ENCODE measurements around the gene KRTAP5-8.
"Not testable (repeated sequence)": the region's sequence is repeated elsewhere in the genome, so short reads cannot be mapped to it uniquely, and the experiment has no call there.

The KRTAP5-8 gene

DNA sequence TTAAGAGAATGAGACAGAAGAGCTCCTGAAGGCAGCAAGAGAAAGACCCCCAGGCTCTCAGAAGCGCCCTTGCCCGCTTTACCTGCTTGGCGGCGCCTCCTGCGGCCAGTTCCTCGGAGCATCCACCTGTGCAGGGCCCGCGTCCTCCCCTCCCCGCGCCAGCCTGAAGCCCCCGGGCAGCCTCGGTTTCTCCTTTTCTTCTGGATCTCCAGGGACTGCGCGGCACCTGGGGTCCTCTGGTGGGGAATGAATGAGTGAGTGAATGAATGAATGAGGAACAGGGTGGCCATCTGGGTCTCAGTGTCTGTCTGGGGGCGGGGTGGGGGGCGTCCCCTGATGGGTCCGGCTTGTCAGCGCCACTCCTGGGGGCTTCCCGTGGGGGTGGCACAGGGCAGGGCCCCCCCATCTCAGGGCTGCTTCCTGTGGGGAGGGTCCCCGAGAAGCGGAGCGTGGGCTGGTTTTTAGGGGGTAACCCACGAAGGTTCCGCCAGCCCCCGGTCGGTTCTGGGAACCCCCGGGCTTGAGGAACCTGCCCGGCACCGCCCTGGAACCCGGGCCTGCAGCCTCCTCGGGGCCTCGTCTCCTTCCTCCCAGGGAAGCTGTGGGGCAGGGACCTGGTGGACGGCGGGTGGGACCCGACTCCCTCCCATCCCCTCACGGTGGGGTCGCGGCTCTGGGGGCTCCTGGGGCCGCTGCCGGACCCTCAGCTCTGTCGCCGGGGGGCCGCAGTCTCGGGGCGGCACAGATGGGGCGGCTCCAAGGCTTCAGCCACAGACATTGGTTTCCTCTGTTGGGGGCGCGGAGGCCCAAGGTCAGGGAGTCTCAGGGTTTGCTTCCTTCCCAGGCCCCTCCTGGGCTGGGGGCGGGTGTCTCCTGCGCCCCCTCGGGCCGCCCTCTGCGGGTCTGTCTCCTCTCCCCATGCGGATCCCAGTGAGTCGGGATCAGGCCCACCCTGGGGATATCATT is 19.0 kb upstream of the KRTAP5-8 start:
- no peak for DNase-seq

DNA sequence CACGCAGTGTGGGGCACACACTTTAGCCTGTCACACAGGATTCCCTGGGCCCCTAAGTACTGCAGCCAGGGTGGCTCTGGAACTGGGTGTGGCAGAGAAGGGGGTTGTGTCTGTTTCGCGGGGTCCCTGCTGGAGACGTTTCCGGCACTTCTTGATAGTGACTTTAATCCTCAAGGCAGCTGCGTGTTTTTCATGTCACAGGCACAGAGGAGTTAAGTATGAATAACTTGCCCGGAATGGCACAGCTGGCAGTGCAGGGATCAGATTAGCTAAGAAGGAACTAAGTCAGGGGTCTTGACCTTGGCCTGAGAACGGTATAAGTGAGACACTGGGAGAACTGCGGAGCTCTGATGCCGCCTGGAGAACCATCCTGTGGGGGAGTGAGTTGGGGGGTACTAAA is 18.3 kb upstream of the KRTAP5-8 start:
- DNase-seq, result no peak

DNA sequence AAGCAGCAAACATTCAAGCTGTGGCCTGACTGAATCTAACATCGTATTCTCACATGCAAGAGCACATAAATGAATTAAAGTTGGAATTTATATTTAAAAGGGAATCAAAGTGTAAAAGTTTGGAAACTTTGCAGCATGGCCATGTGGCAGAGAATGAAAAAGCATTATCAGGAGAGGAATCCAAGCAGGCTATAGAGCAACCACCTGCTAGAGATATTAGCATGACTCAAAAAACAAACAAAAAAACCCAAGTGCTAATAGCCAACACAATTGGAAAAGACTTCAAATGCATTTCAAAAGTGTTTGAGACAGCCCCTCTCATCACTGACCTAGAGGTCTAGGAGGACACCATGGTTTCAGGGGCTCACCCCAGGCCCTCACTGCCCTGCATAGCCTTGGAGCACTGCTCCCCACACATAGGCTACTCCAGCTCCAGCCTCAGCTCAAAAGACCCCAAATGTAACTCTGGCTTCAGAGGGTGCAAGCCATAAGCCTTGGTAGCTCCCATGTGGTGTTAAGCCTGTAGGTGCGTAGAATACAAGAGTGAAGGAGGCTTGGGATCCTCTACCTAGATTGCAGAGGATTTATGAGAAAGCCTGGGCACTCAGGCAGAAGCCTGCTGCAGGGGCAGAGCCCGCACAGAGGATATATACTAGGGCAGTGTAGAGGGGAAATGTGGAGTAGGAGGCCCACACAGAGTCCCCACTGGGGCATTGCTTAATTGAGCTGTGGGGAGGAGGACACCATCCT is 12.5 kb upstream of the KRTAP5-8 start:
- no peak for DNase-seq

DNA sequence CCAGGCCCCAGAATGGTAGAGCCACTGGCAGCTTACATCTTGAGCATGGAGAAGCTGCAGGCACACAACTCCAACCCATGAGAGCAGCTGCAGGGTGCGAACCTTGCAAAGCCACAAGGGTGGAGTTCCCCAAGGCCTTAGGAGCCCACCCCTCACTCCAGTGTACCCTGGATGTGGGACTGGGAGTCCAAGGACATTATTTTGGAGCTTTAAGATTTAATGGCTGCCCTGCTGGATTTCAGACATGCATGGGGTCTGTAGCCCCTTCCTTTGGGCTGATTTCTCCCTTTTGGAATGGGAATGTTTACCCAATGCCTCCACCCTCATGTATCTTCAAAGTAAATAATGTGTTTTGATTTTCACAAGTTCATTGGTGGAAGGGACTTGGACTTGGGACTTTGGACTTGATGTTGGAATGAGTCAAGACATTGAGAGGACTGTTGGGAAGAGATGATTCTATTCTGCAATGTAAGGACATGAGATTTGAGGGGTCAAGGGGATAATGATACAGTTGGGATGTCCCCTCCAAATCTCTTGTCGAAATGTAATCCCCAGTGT is 11.8 kb upstream of the KRTAP5-8 start:
- no peak for DNase-seq

DNA sequence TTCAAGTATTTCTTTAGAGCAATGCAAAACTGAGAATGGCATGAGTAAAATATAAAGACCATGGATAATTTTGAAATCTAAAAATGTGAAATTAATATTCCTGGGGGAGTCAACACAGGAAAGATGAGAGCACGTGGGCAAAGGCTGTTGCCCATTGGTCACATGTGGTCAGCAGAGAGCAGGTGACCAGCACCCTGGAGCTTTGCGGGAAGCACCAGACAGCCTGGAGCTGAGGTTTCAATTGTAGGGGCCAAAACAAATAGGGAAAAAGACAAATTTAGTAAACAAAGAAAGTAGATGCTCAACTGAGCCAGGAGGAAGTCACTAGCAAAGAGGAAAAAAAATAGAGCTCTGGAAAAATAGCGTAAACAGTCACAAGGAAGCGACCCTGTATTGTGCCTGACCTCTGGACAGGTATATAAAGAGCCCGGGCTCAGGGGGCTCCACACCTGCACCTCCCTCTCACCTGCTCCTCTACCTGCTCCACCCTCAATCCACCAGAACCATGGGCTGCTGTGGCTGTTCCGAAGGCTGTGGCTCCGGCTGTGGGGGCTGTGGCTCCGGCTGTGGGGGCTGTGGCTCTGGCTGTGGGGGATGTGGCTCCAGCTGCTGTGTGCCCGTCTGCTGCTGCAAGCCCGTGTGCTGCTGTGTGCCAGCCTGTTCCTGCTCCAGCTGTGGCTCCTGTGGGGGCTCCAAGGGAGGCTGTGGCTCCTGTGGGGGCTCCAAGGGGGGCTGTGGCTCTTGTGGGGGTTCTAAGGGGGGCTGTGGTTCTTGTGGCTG is 10.8 kb upstream of the KRTAP5-8 start, which contains the start of gene KRTAP5-7:
TSS of gene KRTAP5-7 (plus strand) at position 472 of the 780 bp plus-strand sequence. CDS start at position 506, 34 bp downstream.
- DNase-seq, result not testable (repeated sequence)

DNA sequence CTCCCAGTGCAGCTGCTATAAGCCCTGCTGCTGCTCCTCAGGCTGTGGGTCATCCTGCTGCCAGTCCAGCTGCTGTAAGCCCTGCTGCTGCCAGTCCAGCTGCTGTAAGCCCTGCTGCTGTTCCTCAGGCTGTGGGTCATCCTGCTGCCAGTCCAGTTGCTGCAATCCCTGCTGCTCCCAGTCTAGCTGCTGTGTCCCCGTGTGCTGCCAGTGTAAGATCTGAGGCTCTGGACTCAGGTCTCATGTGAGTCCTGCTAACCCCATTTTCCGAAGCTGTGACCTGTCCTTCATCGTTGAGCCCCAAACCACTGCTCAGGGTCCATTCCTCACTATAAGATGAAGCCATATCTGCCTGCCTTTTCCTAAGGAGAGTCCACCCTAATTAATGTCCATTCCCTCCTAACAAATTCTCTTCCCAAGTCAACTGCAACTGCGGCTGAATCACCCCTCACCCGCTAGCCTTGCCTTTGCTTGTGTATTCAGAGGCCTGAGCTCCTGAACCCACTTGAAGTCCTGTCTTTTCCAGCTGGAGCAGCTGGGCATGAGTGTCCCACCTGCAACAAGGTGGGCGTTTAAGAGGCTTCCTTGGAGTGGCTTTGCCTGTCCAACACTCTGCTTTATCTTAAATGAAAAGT is 10.1 kb upstream of the KRTAP5-8 start:
- no peak for DNase-seq

DNA sequence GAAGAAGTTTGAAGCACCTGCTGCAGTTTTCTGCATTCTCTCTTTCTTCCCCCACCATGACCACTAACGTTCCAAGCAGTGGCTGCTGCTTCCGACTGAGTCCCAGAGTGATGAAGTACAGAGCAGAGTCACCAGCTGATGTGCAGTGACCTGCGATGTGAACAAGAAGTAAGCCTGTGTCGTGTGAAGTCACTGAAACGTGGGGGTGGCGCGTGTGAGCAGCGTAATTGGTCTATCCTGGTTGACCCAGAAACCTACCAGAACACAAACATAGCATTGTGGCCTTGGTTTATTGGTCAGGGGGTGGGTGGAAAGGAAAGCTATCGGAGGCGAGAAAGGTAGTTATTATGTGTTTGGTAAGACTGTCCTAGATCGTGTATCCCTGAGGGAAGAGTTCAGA is 7.2 kb upstream of the KRTAP5-8 start:
- DNase-seq, result no peak

DNA sequence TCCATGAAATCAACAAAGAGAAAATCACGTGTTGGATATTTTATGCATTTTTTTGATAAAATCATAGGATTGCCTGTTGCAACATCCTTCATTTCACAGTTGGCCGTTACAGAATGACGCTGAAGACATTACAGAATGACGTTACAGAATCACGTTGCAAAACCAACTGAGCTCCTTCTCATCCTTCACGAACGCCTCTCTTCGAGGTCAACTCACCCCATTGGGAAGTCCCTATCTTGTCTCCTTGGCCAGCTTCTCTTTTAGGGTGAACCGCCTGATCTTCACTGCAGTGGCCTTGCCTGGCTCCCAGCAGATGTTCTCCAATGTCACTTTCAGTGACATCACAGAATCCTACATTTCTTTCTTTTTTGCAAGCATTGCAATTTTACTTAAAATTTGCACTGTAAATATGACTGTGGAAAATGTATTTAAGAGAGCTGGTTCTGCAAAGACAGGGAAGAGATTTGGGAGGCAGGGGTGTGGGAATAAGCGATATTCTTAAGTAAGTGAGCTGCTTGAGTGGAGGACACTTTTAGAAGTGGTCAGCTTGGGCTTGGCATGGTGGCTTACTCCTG is 5.7 kb upstream of the KRTAP5-8 start:
- DNase-seq, result no peak

DNA sequence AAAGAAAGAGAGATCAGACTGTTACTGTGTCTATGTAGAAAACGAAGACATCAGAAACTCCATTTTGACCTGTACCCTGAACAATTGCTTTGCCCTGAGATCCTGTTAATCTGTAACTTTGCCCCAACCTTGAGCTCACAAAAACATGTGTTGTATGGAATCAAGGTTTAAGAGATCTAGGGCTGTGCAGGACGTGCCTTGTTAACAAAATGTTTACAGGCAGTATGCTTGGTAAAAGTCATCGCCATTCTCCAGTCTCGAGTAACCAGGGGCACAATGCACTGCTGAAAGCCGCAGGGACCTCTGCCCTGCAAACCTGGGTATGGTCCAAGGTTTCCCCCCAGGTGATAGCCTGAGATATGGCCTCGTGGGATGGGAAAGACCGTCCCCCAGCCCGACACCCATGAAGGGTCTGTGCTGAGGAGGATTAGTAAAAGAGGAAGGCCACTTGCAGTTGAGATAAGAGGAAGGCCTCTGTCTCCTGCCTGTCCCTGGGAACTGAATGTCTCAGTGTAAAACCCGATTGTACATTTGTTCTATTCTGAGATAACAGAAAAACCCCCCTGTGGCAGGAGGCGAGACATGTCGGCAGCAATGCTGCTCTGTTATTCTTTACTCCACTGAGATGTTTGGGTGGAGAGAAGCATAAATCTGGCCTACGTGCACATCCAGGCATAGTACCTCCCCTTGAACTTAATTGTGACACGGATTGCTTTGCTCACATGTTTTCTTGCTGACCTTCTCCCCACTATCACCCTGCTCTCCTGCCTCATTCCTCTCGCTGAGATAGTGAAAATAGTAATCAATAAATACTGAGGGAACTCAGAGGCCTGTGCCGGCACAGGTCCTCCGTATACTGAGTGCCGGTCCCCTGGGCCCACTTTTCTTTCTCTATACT is 2.9 kb upstream of the KRTAP5-8 start:
- DNase-seq, result not testable (repeated sequence)

DNA sequence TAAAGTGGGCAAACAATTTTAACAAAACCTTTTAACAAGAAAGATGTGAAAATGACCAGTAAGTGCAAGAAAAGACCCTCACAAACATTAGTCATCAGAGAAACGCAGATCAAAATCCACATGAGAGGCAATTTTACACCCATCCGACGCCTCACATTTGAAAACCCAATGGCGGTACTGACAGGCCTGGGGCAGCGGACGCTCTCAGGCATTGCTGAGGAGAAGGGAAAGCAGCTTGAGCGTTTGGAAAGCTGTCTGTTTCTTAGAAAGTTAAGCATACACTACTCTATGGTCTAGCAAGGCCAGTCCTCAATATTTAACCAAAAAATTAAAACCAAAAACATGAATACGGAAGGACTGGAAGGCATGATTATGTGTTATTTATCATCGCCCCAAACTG is 2.0 kb upstream of the KRTAP5-8 start:
- DNase-seq, result no peak

DNA sequence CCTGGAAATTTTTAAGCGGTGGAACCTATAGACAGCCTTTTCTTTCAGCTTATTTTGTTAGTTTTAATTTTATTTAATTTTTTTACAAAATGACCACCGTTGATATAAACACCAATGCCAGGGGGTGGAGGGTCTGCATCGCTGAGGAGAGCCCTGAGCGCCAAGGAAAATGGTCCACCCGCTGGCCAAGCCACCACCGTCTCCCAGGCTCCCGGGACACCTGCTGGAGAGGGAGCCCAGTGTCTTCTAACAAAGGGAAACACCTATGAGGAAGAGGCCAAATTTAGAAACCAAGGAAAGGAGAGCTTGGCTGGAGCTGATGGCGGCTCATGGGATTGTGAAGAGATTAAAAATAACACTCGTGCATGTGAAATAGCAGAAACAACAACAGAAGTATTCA is 288 bp upstream of the KRTAP5-8 start:
- DNase-seq, result no peak

DNA sequence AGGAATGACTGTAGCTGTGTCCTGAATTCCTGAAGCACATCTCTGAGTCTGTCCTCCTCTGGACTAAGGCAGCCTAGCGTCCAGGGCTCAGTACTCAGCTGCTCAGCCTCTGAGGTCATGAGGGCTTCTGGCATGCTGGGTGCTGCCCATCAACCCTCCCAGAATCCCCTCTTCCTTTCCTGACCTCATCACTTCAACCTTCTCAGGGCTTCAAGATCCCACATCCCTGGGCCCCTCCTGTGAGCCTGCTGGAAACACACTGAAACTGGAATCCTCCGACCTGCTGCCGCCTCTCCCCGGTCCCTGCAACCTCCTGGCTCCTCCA is 803 bp downstream of the KRTAP5-8 start:
- no peak for DNase-seq

DNA sequence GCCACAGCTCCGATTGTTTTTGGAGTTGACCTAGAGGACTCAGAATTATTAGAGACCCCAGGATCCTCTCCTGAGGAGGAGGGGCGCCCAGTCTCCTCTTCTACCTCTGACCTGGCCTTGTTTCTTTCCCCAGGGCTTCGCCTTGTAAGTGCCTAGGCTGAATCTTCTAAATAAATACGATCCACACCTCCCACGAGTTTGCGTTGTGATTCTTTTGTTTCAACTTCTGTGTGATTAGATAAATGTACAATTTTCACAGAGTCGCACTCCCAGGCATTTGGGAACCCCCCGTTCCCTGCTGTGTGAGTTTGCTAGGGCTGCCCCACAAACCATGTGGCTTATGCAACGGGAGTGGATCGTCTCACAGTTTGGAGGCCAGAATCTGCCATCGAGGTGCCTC is 1.2 kb downstream of the KRTAP5-8 start:
- DNase-seq, result no peak

DNA sequence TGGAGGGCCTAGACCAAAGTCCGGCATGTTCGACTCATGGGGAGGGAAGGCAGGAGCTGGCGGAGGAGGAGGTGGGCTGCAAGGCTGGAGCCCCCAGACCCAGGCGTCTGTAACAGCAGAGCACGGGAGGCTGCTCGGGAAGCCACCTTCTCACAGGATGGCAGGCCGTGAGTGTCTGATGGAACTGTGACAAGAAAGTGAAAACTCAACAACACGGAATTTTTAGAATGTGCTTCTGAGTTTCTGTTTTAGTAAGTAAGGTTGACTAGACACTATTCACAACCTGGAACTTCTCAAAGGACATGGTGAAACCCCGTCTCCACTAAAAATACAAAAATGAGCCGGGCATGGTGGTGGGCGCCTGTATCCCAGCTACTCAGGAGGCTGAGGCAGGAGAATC is 2.1 kb downstream of the KRTAP5-8 start:
- DNase-seq, result not testable (repeated sequence)

DNA sequence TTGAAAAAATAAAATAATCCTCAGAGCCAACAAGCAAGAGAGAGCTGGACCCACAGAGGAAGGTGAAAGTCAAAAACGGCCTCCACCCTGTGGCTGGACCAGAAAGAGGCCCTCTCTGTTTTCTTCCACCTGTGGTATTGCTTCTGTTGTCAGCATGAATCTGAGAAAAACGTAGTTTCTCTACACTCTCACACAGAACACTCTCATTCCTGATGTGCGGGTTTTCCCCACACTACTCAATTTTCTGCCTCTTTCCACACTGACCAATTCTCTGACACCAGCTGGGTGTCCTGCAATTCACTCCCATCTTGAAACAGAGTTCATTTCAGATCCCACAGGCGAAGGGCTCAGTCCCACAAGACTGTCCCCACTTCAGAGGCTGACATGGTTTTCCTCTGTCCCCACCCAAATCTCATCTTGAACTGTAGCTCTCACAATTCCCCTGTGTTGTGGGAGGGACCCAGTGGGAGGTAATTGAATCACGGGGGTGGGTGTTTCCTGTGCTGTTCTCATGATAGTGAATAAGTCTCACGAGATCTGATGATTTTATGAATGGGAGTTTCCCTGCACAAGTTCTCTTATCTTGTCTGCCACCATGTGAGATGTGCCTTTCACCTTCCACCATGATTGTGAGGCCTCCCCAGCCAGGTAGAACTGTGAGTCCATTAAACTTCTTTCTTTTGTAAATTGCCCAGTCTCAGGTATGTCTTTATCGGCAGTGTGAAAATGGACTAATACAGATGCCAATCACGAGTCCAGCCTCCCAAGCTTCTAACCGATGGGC is 2.9 kb downstream of the KRTAP5-8 start:
- not testable (repeated sequence) for DNase-seq

DNA sequence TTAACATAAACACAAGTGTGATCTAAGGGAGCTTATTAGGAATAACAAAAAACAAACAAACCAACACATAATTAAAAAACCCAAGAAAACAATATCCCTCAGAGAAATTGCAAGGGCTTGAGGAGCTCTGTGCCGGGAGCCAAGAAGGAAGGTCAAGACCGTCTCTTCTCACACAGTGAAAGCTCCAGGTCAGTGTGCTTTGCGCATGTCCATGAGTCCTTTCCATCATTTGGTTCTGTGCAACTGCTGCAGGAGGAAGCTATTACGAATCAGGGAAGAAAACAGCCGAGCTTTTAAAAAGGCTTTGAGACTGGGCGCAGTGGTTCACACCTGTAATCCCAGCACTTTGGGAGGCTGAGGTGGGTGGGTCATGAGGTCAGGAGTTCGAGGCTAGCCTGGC is 4.6 kb downstream of the KRTAP5-8 start:
- DNase-seq, result no peak

DNA sequence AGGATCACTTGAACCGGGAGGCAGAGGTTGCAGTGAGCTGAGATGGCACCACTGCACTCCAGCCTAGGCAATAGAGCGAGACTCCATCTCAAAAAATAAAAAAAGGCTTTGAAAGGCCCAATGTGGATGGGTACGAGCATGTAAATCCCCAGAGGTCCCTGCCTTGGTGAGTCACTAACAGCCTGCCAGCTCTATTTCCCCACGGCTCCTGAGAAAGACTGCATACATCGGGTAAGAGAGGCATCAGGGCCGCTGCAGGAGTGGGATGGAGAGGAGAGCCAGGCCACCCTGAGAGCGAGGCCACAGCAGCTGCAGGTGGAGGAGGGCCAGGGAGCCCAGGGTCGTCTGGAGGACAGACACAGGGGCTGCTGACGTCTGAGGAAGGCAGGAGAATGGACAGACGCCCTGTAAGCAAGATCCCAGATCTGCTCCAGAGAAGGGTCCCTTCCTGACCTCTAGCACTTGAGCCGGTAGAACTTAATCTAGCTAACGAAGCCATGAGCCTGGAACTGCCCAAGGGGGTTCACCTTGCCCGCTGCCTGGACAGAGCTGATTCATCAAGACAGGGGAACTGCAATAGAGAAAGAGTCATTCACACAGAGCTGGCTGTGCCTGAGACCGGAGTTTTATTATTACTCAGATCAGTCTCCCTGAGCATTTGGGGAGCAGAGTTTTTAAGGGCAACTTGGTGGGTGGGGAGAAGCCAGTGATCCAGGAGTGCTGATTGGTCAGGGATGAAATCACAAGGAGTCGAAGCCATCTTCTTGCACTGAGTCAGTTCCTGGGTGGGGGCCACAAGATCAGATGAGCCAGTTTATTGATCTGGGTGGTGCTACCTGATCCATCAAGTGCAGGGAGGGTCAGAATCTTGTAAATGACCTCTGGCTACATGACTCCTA is 5.3 kb downstream of the KRTAP5-8 start:
- DNase-seq, result no peak

DNA sequence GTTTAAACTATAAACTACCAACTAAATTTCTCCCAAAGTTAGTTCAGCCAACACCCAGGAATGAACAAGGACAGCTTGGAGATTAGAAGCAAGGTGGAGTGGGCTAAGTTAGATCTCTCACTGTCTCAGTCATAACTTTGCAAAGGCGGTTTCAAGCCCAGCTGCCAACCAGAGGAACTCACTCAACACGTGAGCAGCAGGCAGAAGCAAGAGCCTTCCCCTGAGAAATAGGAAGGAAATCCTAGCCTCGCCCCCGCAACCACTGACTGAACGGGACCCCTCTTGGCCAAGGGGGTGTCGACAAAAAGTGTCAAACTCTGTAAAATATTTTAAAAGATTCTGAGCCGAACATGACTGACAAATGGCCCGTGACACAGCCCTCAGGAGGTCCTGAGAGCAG is 6.0 kb downstream of the KRTAP5-8 start:
- no peak for DNase-seq
